Right atrium auricular region (tissue), 2 donors: ENCODE measurements around the gene HES7. TPM values are rescaled to one million over a fixed set of nuclear protein-coding genes. Genes with fewer than 3 reads are reported as not detected.

Source experiments
- DNase-seq: peaks from one replicate; pipeline ENCODE4 v3.0.0-alpha.2; 2019; ENCODE audit warnings: low spot score
- H3K27ac ChIP-seq, 2 donors: fragments of 200-600 bp; sonication (generic); 1 replicate in 1 of 2; 2 replicates in 1 of 2; pipeline ENCODE4 v1.5.1; 2016 to 2019
- H3K27me3 ChIP-seq, 2 donors: fragments of 200-600 bp; sonication (generic); one replicate each; pipeline versions ENCODE4 v1.5.1 to v1.6.0; 2017 to 2019
- H3K36me3 ChIP-seq: fragments of 200-600 bp; sonication (generic); one replicate; pipeline ENCODE4 v1.5.1; 2016
- H3K4me1 ChIP-seq, 2 donors: fragments of 200-600 bp; sonication (generic); one replicate each; pipeline versions ENCODE4 v1.5.1 to v1.6.0; 2017 to 2019
- H3K4me3 ChIP-seq, 2 donors: fragments of 200-600 bp; sonication (generic); 1 replicate in 1 of 2; 2 replicates in 1 of 2; pipeline ENCODE4 v1.5.1; 2017 to 2019; ENCODE audit warnings: mild to moderate bottlenecking in 1 of 2, moderate library complexity in 1 of 2
- H3K9me3 ChIP-seq, 2 donors: fragments of 200-600 bp; sonication (generic); one replicate each; pipeline ENCODE4 v1.5.1; 2019
- total RNA-seq, 2 donors: library from RNA; depleted of rRNA; stranded (reverse); fragments of >200 nt; gene quantifications; one replicate each; pipeline ENCODE4 v1.1.0, GENCODE V29; 2016
- TF ChIP-seq, protein P1 (sequence below), 2 donors: fragments of 200-600 bp; sonication (generic); IDR thresholded peaks; one replicate each; pipeline ENCODE4 v1.5.1; 2019; ENCODE audit warnings: antibody characterized with exemption in 2 of 2

Gene HES7
- total RNA-seq, 2 donors from 2014 or later, result not detected

DNA sequence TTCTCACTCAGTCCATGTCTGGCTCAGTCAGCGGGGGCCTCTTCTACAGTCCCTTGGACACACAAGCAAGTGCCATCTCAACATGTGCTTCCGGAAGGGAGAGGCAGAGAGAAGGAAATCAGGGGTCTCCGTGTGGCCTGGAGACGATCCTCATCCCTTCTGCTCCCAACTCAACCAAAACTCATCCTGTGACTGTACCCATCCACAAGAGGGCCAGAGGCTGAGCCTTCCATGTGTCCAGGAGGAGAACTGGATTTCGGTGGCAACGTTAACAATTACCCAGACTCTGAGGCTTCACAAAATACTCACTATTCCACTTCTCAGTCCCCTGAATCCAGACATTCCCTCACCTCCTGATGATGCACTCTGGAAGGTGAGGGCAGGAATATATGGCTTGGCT lies 28.5 kb downstream of the HES7 start:
- no peak overlapping the region for H3K27ac ChIP-seq
- no peak for DNase-seq
- H3K4me1 ChIP-seq, result no peaks in the 10 kb centered on the region
- H3K36me3 ChIP-seq, result no peaks in the 10 kb centered on the region
- no peak overlapping the region for H3K4me3 ChIP-seq
- no peaks in the 10 kb centered on the region for H3K9me3 ChIP-seq
- TF ChIP-seq, protein P1, sequence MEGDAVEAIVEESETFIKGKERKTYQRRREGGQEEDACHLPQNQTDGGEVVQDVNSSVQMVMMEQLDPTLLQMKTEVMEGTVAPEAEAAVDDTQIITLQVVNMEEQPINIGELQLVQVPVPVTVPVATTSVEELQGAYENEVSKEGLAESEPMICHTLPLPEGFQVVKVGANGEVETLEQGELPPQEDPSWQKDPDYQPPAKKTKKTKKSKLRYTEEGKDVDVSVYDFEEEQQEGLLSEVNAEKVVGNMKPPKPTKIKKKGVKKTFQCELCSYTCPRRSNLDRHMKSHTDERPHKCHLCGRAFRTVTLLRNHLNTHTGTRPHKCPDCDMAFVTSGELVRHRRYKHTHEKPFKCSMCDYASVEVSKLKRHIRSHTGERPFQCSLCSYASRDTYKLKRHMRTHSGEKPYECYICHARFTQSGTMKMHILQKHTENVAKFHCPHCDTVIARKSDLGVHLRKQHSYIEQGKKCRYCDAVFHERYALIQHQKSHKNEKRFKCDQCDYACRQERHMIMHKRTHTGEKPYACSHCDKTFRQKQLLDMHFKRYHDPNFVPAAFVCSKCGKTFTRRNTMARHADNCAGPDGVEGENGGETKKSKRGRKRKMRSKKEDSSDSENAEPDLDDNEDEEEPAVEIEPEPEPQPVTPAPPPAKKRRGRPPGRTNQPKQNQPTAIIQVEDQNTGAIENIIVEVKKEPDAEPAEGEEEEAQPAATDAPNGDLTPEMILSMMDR (IDR thresholded peaks at IDR 0.05), result no peak
- no peaks in the 10 kb centered on the region for H3K27me3 ChIP-seq

DNA sequence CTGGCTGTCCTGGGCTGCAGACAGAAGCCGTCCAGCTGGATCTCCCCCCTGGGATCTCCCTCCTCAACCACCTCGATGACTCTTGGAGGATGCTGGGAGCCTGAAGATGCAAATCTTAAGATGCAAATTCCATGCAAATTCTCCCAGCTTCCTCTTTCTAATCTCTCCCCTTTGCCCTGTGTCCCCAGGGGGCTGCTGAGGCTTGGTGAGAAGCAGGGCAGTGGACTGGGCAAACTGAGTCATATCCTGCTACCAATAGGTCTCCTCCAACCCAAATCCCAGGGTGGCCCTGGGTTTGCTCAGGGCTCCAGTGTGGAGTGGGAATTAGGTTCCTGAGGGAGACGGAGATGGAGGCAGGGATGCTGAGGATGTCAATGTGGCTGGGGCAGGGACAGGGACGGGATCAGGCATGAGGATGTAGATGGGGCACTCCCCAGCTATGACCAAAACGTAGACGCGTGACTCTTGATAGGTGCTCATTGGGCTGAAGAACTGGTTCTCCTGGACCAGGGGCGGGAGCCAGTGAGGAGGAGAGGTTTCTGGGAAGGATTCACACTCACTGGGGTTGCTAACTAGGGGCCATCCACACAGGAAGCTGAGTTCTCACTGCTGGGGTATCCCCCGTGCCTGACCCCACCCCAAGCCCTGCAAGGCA lies 32.7 kb downstream of the HES7 start:
- Histone ChIP-seq H3K27me3 (no peaks in the 10 kb centered on the region), H3K4me1 (no peaks in the 10 kb centered on the region), H3K27ac (no peak overlapping the region), H3K4me3 (no peak overlapping the region), H3K9me3 (no peaks in the 10 kb centered on the region), H3K36me3 (no peaks in the 10 kb centered on the region)
- TF ChIP-seq, protein P1 (IDR thresholded peaks at IDR 0.05), result no peak
- no peak for DNase-seq

DNA sequence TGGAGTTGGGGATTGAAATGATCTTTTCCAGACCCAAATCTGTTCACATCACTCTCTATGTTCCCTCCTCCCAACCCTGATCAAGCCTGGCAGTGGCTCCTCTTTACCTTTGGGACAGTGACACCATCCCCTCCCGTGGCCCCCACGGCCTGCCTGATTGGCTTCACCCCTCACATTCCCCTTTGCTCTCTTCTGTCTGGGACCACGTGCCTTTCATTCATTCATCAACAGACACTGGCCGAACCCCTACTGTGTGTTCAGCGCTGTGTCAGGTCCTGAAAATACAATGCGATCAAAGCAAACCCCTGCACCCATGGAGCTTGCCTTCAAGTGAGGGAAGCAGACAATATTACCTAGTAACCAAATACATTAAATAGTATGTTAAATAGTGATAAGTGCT lies 34.2 kb downstream of the HES7 start:
- H3K4me1 ChIP-seq, result no peaks in the 10 kb centered on the region
- H3K36me3 ChIP-seq, result no peaks in the 10 kb centered on the region
- H3K9me3 ChIP-seq, result no peaks in the 10 kb centered on the region
- TF ChIP-seq, protein P1 (IDR thresholded peaks at IDR 0.05), result no peak
- no peak for DNase-seq
- no peaks in the 10 kb centered on the region for H3K27me3 ChIP-seq
- H3K27ac ChIP-seq, result no peak overlapping the region
- no peak overlapping the region for H3K4me3 ChIP-seq

DNA sequence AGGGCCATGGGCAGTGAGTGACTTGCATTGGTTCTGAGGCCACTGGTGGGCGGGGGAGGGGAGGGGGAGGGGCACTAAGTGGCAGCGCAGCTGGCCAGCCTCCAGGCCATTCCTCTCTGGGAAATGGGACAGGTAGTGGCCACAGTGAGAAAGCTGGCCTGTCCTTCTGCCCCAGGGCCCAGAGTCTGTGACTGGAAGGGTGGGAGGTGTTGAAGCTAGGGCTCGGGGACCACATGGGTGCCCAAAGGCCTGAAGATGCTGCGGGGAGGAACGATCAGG lies 36.0 kb downstream of the HES7 start:
- Histone ChIP-seq H3K27ac (no peak overlapping the region), H3K4me1 (no peaks in the 10 kb centered on the region), H3K27me3 (no peaks in the 10 kb centered on the region), H3K4me3 (no peak overlapping the region), H3K36me3 (no peaks in the 10 kb centered on the region), H3K9me3 (no peaks in the 10 kb centered on the region)
- TF ChIP-seq, protein P1 (IDR thresholded peaks at IDR 0.05), result no peak
- no peak for DNase-seq

DNA sequence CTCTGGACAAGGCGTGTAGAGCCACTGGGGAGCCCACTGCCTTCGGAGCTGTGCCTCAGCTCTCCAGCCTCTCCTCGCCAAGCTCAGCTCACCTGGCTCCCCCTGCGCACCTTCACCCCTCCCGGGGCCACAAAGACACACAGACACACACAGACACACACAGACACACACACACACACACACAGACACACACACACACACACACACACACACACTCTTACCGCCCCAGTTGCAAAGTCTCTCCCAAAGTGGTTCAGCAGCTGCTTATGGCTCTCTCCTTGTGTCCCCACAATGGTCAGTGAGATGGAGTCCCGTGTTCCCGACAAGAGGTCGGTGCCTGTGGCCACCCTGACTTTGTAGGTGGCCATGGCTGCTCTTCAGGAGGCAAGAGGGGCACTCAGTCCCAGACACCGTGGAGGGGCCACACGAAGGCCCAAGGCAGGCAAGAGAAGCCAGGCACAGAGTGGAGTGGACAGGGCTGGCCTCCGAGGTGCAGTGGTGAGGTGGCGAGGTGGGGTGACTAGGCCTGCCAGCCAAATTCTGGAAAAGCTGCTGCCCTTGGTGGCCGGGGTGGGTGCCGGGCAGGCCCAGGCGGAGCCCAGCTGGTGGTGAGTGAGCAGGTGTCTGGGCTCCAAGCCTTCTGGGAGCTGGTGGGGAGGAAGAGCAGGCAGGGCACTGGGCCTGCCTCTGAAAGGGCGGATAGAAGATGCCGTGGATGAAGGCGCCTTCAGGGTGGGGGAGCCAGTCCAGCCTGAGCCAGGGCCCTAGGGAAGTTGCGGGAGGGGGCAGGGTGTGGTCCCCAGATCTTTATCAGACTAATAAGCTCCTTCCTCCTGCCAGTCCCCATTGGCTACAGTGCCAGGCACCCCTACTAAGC lies 36.6 kb downstream of the HES7 start, which contains the start of gene ALOX12B:
TSS of gene ALOX12B (minus strand) at position 642 of the 877 bp plus-strand sequence. CDS start at position 368, 274 bp downstream.
- Histone ChIP-seq H3K36me3 (no peaks in the 10 kb centered on the region), H3K9me3 (no peaks in the 10 kb centered on the region), H3K4me1 (no peaks in the 10 kb centered on the region), H3K4me3 (no peak within 1 kb of the TSS), H3K27ac (no peak within 1 kb of the TSS), H3K27me3 (no peaks in the 10 kb centered on the region)
- TF ChIP-seq, protein P1 (IDR thresholded peaks at IDR 0.05), result no peak
- no peak for DNase-seq
